GM18526 (cell line): Measurements from ENCODE around the gene MAGI2.

Source experiments
- POLR2A ChIP-seq: IDR thresholded peaks from 3 replicates; pipeline ENCODE4 v1.6.1; 2011; ENCODE audit not compliant: insufficient read length; ENCODE audit errors: extremely low read depth

MAGI2 gene

GRCh38 chr7:79137942-79138341 is 315.5 kb downstream of the MAGI2 start:
- TF ChIP-seq POLR2A, result no peak

- no peak for TF ChIP-seq POLR2A
Measured at GRCh38 chr7:79132844-79133451, 320.5 kb downstream of the MAGI2 start.

GRCh38 chr7:79130715-79131114 is 322.8 kb downstream of the MAGI2 start:
- no peak for TF ChIP-seq POLR2A

- no peak for TF ChIP-seq POLR2A
Measured at GRCh38 chr7:79124331-79124730, 329.1 kb downstream of the MAGI2 start.

- no peak for TF ChIP-seq POLR2A
Measured at GRCh38 chr7:79118143-79118542, 335.3 kb downstream of the MAGI2 start.

GRCh38 chr7:79096361-79096805 is 357.1 kb downstream of the MAGI2 start:
- TF ChIP-seq POLR2A, result no peak

- no peak for TF ChIP-seq POLR2A
Measured at GRCh38 chr7:79093421-79093820, 360.0 kb downstream of the MAGI2 start.

GRCh38 chr7:79091661-79092060 is 361.8 kb downstream of the MAGI2 start:
- TF ChIP-seq POLR2A, result no peak

- TF ChIP-seq POLR2A, result no peak
Measured at GRCh38 chr7:79091011-79091410, 362.5 kb downstream of the MAGI2 start.

- TF ChIP-seq POLR2A, result no peak
Measured at GRCh38 chr7:79090543-79090942, 362.9 kb downstream of the MAGI2 start.

GRCh38 chr7:79084423-79084822 is 369.0 kb downstream of the MAGI2 start:
- TF ChIP-seq POLR2A, result no peak

- TF ChIP-seq POLR2A, result no peak
Measured at GRCh38 chr7:79079919-79080554, 373.4 kb downstream of the MAGI2 start.

- TF ChIP-seq POLR2A, result no peak
Measured at GRCh38 chr7:79078273-79078672, 375.2 kb downstream of the MAGI2 start.

GRCh38 chr7:79064187-79064823 is 389.2 kb downstream of the MAGI2 start:
- TF ChIP-seq POLR2A, result no peak

GRCh38 chr7:79063019-79063698 is 390.3 kb downstream of the MAGI2 start:
- TF ChIP-seq POLR2A, result no peak

- no peak for TF ChIP-seq POLR2A
Measured at GRCh38 chr7:79060498-79060897, 393.0 kb downstream of the MAGI2 start.

- TF ChIP-seq POLR2A, result no peak
Measured at GRCh38 chr7:79055722-79056415, 397.6 kb downstream of the MAGI2 start.
